Frontal cortex (tissue), 4 donors: ENCODE measurements around the gene ELAPOR1. TPM values are rescaled to one million over a fixed set of nuclear protein-coding genes. Genes with fewer than 3 reads are reported as not detected.
A peak's percentile ranks its signal among the peaks of the same experiment; 100 is the strongest.

Experiments
- DNase-seq, 2 donors: peaks; one replicate each; pipeline ENCODE4 v3.0.0; 2012; ENCODE audit warnings: low spot score in 2 of 2
- FAIRE-seq: peaks from 2 replicates; lab custom pipeline; 2012; peaks lifted over from hg19 to GRCh38; lab: Jason Lieb, UNC
- total RNA-seq: library from RNA; depleted of rRNA; stranded (reverse); fragments of >200 nt; gene quantifications from one replicate; pipeline ENCODE4 v1.2.3, GENCODE V29; 2014
- donor health status: control.
- donor health status: control.
- donor health status: control.

ELAPOR1 gene
- total RNA-seq, 1 donor from 2014 or later = 15.9 TPM

- FAIRE-seq = no peak
These were observed 19.5 kb upstream of the ELAPOR1 start for GRCh38 chr1:109094377-109094803.

GRCh38 chr1:109094871-109095270, 19.0 kb upstream of the ELAPOR1 start:
- FAIRE-seq = no peak
- DNase-seq = no peak

More at GRCh38 chr1:109094377-109094803, 19.5 kb upstream of the ELAPOR1 start:
- no peak for DNase-seq

- DNase-seq = no peak
- FAIRE-seq = no peak
These were observed 18.3 kb upstream of the ELAPOR1 start for GRCh38 chr1:109095631-109096030.

- no peak for FAIRE-seq
- no peak for DNase-seq
These were observed 17.8 kb upstream of the ELAPOR1 start for GRCh38 chr1:109096120-109096519.

- DNase-seq (peak; percentile 85 to 89), FAIRE-seq (no peak)
These were observed 13.8 kb upstream of the ELAPOR1 start for GRCh38 chr1:109099938-109100773.

- no peak for DNase-seq
- FAIRE-seq = no peak
These were observed 9.4 kb upstream of the ELAPOR1 start for GRCh38 chr1:109104364-109105151.

- DNase-seq (no peak), FAIRE-seq (no peak)
These were observed 8.0 kb upstream of the ELAPOR1 start for GRCh38 chr1:109105881-109106280.

GRCh38 chr1:109107785-109108184, 6.1 kb upstream of the ELAPOR1 start:
- FAIRE-seq (no peak), DNase-seq (no peak)

- FAIRE-seq (no peak), DNase-seq (no peak)
These were observed 4.0 kb upstream of the ELAPOR1 start for GRCh38 chr1:109109906-109110305.

- DNase-seq = no peak
- FAIRE-seq = no peak
These were observed 2.4 kb upstream of the ELAPOR1 start for GRCh38 chr1:109111386-109112055.

GRCh38 chr1:109112056-109112651, 1.8 kb upstream of the ELAPOR1 start:
- DNase-seq = peak in 1 of 2 donors; percentile 49
- FAIRE-seq = no peak

- peak; percentile 83 to 84 for DNase-seq
These were observed 1.1 kb upstream of the ELAPOR1 start for GRCh38 chr1:109112652-109113285.

GRCh38 chr1:109114342-109114674, 393 bp downstream of the ELAPOR1 start:
- DNase-seq (no peak), FAIRE-seq (no peak)

More at GRCh38 chr1:109112652-109113285, 1.1 kb upstream of the ELAPOR1 start:
- FAIRE-seq = no peak

- DNase-seq (no peak), FAIRE-seq (no peak)
These were observed 1.8 kb downstream of the ELAPOR1 start for GRCh38 chr1:109115685-109116084.

GRCh38 chr1:109116286-109116685, 2.4 kb downstream of the ELAPOR1 start:
- FAIRE-seq (no peak), DNase-seq (no peak)

GRCh38 chr1:109118089-109118488, 4.2 kb downstream of the ELAPOR1 start:
- no peak for DNase-seq
- no peak for FAIRE-seq

GRCh38 chr1:109120356-109120755, 6.4 kb downstream of the ELAPOR1 start:
- FAIRE-seq (no peak), DNase-seq (no peak)

GRCh38 chr1:109131059-109131458, 17.1 kb downstream of the ELAPOR1 start:
- DNase-seq (no peak), FAIRE-seq (no peak)

GRCh38 chr1:109131800-109132199, 17.9 kb downstream of the ELAPOR1 start:
- DNase-seq (no peak), FAIRE-seq (no peak)
